K562 (cell line): ENCODE results near the gene SEPTIN12.

Experiments used
- EGR1 ChIP-seq: fragments of 450-650 bp; conservative IDR thresholded peaks from 2 replicates; pipeline ENCODE4 v1.6.1; 2017; ENCODE audit warnings: mild to moderate bottlenecking
- EP300 ChIP-seq: IDR thresholded peaks from 2 replicates; pipeline ENCODE4 v1.6.1; 2012; ENCODE audit warnings: low read length, improper control_type of control experiment
- ETS2 ChIP-seq: IDR thresholded peaks from 2 replicates; pipeline ENCODE4 v1.6.1; 2016; ENCODE audit warnings: borderline replicate concordance, missing genetic modification characterization, mild to moderate bottlenecking, moderate library complexity, missing compliant biosample characterization; ENCODE audit not compliant: poor library complexity, severe bottlenecking
- HDAC6 ChIP-seq: IDR thresholded peaks from 2 replicates; pipeline ENCODE4 v1.6.1; 2012; ENCODE audit warnings: low read depth, mild to moderate bottlenecking, control low read depth, inconsistent platforms, low read length, moderate library complexity
- LEF1 ChIP-seq: fragments of 450-650 bp; IDR thresholded peaks from 2 replicates; pipeline ENCODE4 v1.6.1; 2016; ENCODE audit warnings: mild to moderate bottlenecking
- PRPF4 ChIP-seq: fragments of 200-400 bp; formaldehyde crosslinking; IDR thresholded peaks from one replicate; pipeline ENCODE4 v1.6.1; 2017; ENCODE audit warnings: low read length, low read depth, mild to moderate bottlenecking; ENCODE audit not compliant: insufficient read depth, poor library complexity, severe bottlenecking
- ZNF830 ChIP-seq: fragments of 250-450 bp; sonication (Bioruptor Pico); IDR thresholded peaks from 2 replicates; pipeline ENCODE4 v1.5.0; 2021; ENCODE audit warnings: mild to moderate bottlenecking
- TF ChIP-seq, protein P1 (sequence below): fragments of 450-650 bp; IDR thresholded peaks from 2 replicates; pipeline ENCODE4 v1.6.1; 2016; ENCODE audit warnings: low read depth, mild to moderate bottlenecking, moderate library complexity

DNA sequence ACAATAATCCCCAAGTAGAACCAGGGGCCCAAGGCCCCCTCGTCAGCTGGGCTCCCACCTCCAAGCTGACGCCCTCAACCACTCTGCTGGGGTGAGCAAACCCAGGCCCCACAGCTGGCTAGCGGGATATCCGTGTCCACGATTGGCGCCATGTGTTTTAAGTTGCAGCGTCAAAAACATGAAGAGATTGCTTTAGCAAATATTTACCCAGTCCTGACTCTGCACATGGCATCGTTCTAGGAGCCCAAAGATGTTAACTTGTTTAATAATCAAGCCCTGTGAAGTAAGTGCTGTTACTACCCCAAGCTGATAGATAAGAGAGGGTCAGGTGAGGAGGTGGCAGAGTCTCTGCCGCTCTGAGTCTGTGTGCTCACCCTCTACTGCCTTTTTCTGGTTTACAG is 344 bp upstream of the SEPTIN12 start:
- TF ChIP-seq HDAC6 (no peak), PRPF4 (no peak), EP300 (no peak), LEF1 (no peak), ETS2 (no peak), ZNF830 (no peak), EGR1 (no peak)
- TF ChIP-seq, protein P1, sequence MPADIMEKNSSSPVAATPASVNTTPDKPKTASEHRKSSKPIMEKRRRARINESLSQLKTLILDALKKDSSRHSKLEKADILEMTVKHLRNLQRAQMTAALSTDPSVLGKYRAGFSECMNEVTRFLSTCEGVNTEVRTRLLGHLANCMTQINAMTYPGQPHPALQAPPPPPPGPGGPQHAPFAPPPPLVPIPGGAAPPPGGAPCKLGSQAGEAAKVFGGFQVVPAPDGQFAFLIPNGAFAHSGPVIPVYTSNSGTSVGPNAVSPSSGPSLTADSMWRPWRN = no peak
